ENCODE results near the gene GPC6. TPM values are rescaled to one million over a fixed set of nuclear protein-coding genes. Genes with fewer than 3 reads are reported as not detected.

Gene GPC6
- total and polyA plus RNA-seq, 4 donors: 5.9 to 29.1 (median 18.2) TPM

GRCh38 chr13:93355094-93355493 is 128.5 kb downstream of the GPC6 start (continued):
- no peak for TF ChIP-seq MAX (IDR thresholded peaks at IDR 0.05)
- TF ChIP-seq TAF1 (conservative IDR thresholded peaks at IDR 0.05): no peak
- no peak for TF ChIP-seq SP1 (IDR thresholded peaks at IDR 0.05)
- TF ChIP-seq FOXA2 (IDR thresholded peaks at IDR 0.05): no peak
- no peak for TF ChIP-seq NR2F2 (IDR thresholded peaks at IDR 0.05)
- no peak for TF ChIP-seq HNF4A (conservative IDR thresholded peaks at IDR 0.05)
- no peak for TF ChIP-seq EGR1 (IDR thresholded peaks at IDR 0.05; ENCODE audit: low read depth in 2 of 2)

GRCh38 chr13:93356469-93356868 is 129.9 kb downstream of the GPC6 start:
- 84% methylated on average over 3 of the region's 3 CpGs for WGBS
- no peak overlapping the region for H3K9ac ChIP-seq (ENCODE audit: low read depth in 1 of 2, low read length in 2 of 2)

More at GRCh38 chr13:93356469-93356868, 129.9 kb downstream of the GPC6 start:
- no peak for DNase-seq (ENCODE audit: low spot score)
- H3K27ac ChIP-seq (ENCODE audit: low read depth in 1 of 2, low read length in 2 of 2): no peak overlapping the region
- H3K4me1 ChIP-seq (ENCODE audit: control insufficient read depth in 4 of 4, insufficient read depth in 4 of 4, low read length in 3 of 4): peaks cover 0 to 7% (median 5%) of the 10 kb centered on the region in 4 donors
- no peaks in the 10 kb centered on the region for H3K27me3 ChIP-seq (ENCODE audit: control insufficient read depth in 4 of 4, insufficient read depth in 4 of 4, low read length in 3 of 4)
- H3K36me3 ChIP-seq (ENCODE audit: control insufficient read depth in 4 of 4, insufficient read depth in 3 of 4, low read depth in 1 of 4, low read length in 3 of 4): no peaks in the 10 kb centered on the region
- no peak overlapping the region for H3K4me3 ChIP-seq (ENCODE audit: low read depth in 1 of 3, low read length in 3 of 3)
- H3K9me3 ChIP-seq (ENCODE audit: control insufficient read depth in 4 of 4, low read length in 3 of 4): no peaks in the 10 kb centered on the region
- no peak for TF ChIP-seq SP1 (IDR thresholded peaks at IDR 0.05)
- no peak for TF ChIP-seq RXRA (IDR thresholded peaks at IDR 0.05)
- no peak for TF ChIP-seq FOXA1 (IDR thresholded peaks at IDR 0.05)
- TF ChIP-seq GABPA (IDR thresholded peaks at IDR 0.05 in 1 of 2, conservative IDR thresholded peaks at IDR 0.05 in 1 of 2): no peak
- no peak for TF ChIP-seq CTCF (IDR thresholded peaks at IDR 0.05; ENCODE audit: low read depth, low read length, missing input control)
- TF ChIP-seq ZBTB33 (IDR thresholded peaks at IDR 0.05): no peak
- no peak for TF ChIP-seq YY1 (IDR thresholded peaks at IDR 0.05)
- no peak for TF ChIP-seq RAD21 (IDR thresholded peaks at IDR 0.05)
- no peak for TF ChIP-seq TAF1 (conservative IDR thresholded peaks at IDR 0.05)
- TF ChIP-seq FOXA2 (IDR thresholded peaks at IDR 0.05): no peak
- TF ChIP-seq JUND (IDR thresholded peaks at IDR 0.05): no peak
- TF ChIP-seq HNF4G (IDR thresholded peaks at IDR 0.05): no peak
- TF ChIP-seq REST (IDR thresholded peaks at IDR 0.05): no peak
- no peak for TF ChIP-seq HNF4A (conservative IDR thresholded peaks at IDR 0.05)
- no peak for TF ChIP-seq MAX (IDR thresholded peaks at IDR 0.05)
- TF ChIP-seq ATF3 (IDR thresholded peaks at IDR 0.05): no peak
- TF ChIP-seq NR2F2 (IDR thresholded peaks at IDR 0.05): no peak
- TF ChIP-seq EGR1 (IDR thresholded peaks at IDR 0.05; ENCODE audit: low read depth in 2 of 2): no peak

All from liver (tissue), 9 donors.